Chondrocyte (in vitro differentiated cells): Measurements from ENCODE around the gene ENTPD5. TPM values are rescaled to one million over a fixed set of nuclear protein-coding genes. Genes with fewer than 3 reads are reported as not detected.
"Not testable (repeated sequence)": the region's sequence is repeated elsewhere in the genome, so short reads cannot be mapped to it uniquely, and the experiment has no call there.

Source experiments
- DNase-seq: peaks from one replicate; pipeline ENCODE4 v3.0.0; 2021; ENCODE audit warnings: mixed read lengths, low spot score
- H3K27ac Mint-ChIP-seq: one replicate; pipeline ENCODE4 v1.8.0; 2021; ENCODE audit warnings: mild to moderate bottlenecking, moderate library complexity, mixed read lengths; ENCODE audit not compliant: unreplicated experiment
- H3K27me3 Mint-ChIP-seq: 2 replicates; pipeline ENCODE4 v1.8.0; 2021; ENCODE audit warnings: low read depth, mixed read lengths
- H3K36me3 Mint-ChIP-seq: 2 replicates; pipeline ENCODE4 v1.8.0; 2021; ENCODE audit warnings: low read depth, mixed read lengths
- H3K4me1 Mint-ChIP-seq: 2 replicates; pipeline ENCODE4 v1.8.0; 2021; ENCODE audit warnings: low read depth, mild to moderate bottlenecking, mixed read lengths
- H3K4me3 Mint-ChIP-seq: one replicate; pipeline ENCODE4 v1.8.0; 2021; ENCODE audit warnings: mild to moderate bottlenecking, moderate library complexity, mixed read lengths; ENCODE audit not compliant: unreplicated experiment
- H3K9me3 Mint-ChIP-seq: 2 replicates; pipeline ENCODE4 v1.8.0; 2021; ENCODE audit warnings: low read depth, mixed read lengths
- total RNA-seq: library from RNA; stranded (reverse); gene quantifications from 3 replicates; pipeline ENCODE4 v1.2.1, GENCODE V29; 2021
- TF ChIP-seq, protein P1 (sequence below): fragments of 200-600 bp; sonication (generic); IDR thresholded peaks from 2 replicates; pipeline ENCODE4 v1.5.0; 2021; ENCODE audit warnings: antibody characterized with exemption, mild to moderate bottlenecking, moderate library complexity

The ENTPD5 gene
- total RNA-seq, 1 donor from 2014 or later: 19.3 TPM

DNA sequence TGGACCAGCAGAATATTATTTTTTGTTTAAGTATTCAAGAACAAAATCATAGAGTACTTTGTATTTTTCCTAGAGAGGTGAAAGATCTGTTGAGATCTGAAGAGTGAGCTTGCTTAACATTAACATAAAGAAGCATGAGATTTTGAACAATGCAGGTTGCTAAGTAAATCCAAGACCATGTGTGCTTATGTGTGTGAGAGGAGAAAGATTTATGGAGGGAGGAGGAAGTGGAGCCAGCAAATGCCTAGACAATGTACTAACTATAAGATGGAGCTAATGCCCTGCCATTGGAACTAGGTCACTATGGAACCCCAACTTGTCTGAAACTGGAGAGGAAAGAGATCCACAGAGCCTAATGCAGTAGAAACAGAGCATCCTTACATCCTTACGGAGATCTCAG lies 82.5 kb downstream of the ENTPD5 start:
- no peak for DNase-seq
- H3K4me1 Mint-ChIP-seq: no peaks in the 10 kb centered on the region
- no peak overlapping the region for H3K4me3 Mint-ChIP-seq
- TF ChIP-seq, protein P1, sequence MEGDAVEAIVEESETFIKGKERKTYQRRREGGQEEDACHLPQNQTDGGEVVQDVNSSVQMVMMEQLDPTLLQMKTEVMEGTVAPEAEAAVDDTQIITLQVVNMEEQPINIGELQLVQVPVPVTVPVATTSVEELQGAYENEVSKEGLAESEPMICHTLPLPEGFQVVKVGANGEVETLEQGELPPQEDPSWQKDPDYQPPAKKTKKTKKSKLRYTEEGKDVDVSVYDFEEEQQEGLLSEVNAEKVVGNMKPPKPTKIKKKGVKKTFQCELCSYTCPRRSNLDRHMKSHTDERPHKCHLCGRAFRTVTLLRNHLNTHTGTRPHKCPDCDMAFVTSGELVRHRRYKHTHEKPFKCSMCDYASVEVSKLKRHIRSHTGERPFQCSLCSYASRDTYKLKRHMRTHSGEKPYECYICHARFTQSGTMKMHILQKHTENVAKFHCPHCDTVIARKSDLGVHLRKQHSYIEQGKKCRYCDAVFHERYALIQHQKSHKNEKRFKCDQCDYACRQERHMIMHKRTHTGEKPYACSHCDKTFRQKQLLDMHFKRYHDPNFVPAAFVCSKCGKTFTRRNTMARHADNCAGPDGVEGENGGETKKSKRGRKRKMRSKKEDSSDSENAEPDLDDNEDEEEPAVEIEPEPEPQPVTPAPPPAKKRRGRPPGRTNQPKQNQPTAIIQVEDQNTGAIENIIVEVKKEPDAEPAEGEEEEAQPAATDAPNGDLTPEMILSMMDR: no peak
- H3K27ac Mint-ChIP-seq: no peak overlapping the region
- H3K27me3 Mint-ChIP-seq: no peaks in the 10 kb centered on the region
- no peaks in the 10 kb centered on the region for H3K9me3 Mint-ChIP-seq
- H3K36me3 Mint-ChIP-seq: peaks cover 17% of the 10 kb centered on the region

DNA sequence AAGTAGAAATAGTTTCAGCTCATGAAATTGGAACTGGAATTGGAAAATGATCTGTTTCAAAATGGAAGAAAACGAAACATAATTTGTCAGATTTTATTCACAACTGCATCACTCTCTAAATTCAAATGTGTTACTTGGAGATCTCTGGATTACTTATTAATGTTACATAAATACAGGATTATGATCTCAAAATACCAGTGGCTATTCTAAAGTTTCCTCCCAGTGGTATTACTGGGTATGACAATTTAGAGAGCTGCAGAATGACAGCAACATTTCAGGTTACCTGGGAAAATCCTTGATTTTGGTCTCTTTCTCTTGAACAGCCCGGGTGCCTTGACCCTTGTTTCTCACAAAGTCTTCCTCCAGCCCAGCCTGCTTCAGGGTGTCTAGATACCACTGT lies 83.4 kb downstream of the ENTPD5 start:
- Mint-ChIP-seq H3K4me3 (no peak overlapping the region), H3K27me3 (no peaks in the 10 kb centered on the region), H3K27ac (no peak overlapping the region), H3K4me1 (no peaks in the 10 kb centered on the region), H3K36me3 (peaks cover 24% of the 10 kb centered on the region), H3K9me3 (no peaks in the 10 kb centered on the region)
- TF ChIP-seq, protein P1: peak; percentile 73
- DNase-seq: no peak

DNA sequence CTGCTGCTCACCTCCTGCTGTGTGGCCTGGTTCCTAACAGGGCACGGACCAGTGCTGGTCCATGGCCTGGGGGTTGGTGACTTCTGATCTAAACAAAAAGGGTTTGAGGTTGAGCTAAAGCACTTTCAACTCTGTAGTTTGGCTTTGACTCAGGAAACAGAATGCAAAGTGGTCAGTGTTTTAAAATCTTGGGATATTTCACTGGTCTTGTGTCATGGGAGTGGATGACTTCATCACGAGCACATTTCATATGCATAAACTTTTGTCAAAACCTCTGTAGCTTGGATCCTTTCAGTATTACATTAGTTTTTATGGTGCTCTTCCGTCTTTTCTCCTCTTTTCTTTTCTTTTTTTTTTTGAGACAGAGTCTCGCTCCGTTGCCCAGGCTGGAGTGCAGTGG lies 94.8 kb downstream of the ENTPD5 start:
- no peaks in the 10 kb centered on the region for H3K27me3 Mint-ChIP-seq
- peak overlapping the region; percentile 61 for H3K27ac Mint-ChIP-seq
- no peaks in the 10 kb centered on the region for H3K4me1 Mint-ChIP-seq
- H3K4me3 Mint-ChIP-seq: no peak overlapping the region
- H3K9me3 Mint-ChIP-seq: no peaks in the 10 kb centered on the region
- peaks cover 44% of the 10 kb centered on the region for H3K36me3 Mint-ChIP-seq
- TF ChIP-seq, protein P1: no peak
- no peak for DNase-seq

DNA sequence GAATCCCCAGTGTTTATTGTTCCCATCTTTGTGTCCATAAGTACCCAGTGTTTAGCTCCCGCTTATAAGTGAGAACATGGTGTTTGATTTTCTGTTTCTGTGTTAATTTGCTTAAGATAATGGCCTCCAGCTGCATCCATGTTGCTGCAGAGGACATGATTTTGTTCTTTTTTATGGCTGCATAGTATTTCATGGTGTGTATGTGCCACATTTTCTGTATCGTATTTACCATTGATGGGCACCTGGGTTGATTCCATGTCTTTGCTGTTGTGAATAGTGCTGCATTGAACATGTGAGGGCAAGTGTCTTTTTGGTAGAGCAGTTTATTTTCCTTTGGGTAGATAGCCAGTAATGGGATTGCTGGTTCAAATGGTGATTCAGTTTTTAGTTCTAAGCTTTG lies 99.6 kb downstream of the ENTPD5 start:
- H3K9me3 Mint-ChIP-seq, H3K4me1 Mint-ChIP-seq, DNase-seq, H3K27me3 Mint-ChIP-seq, H3K4me3 Mint-ChIP-seq, H3K27ac Mint-ChIP-seq: not testable (repeated sequence)
- peaks cover 26% of the 10 kb centered on the region for H3K36me3 Mint-ChIP-seq

DNA sequence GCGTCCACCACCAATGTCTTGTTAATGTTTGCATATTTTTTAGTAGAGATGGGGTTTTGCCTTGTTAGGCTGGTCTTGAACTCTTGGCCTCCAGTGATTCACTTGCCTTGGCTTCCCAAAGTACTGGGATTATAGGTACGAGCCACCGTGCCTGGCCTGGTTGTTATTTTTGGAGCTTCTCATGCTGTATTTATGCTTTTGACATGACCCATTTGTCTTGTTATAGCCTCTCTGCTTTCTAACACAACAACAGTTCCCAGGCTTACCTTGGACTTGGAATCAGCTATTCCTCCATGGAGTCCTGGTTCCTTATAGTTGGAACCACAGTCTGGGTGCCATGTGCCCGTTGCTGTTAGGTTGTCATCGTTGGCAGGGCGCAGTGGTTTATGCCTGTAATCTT lies 102.8 kb downstream of the ENTPD5 start:
- peaks cover 23% of the 10 kb centered on the region for H3K4me1 Mint-ChIP-seq
- peak overlapping the region; percentile 5 for H3K27ac Mint-ChIP-seq
- DNase-seq: no peak
- TF ChIP-seq, protein P1: no peak
- H3K9me3 Mint-ChIP-seq: no peaks in the 10 kb centered on the region
- H3K27me3 Mint-ChIP-seq: no peaks in the 10 kb centered on the region
- H3K36me3 Mint-ChIP-seq: peaks cover 14% of the 10 kb centered on the region
- H3K4me3 Mint-ChIP-seq: no peak overlapping the region

DNA sequence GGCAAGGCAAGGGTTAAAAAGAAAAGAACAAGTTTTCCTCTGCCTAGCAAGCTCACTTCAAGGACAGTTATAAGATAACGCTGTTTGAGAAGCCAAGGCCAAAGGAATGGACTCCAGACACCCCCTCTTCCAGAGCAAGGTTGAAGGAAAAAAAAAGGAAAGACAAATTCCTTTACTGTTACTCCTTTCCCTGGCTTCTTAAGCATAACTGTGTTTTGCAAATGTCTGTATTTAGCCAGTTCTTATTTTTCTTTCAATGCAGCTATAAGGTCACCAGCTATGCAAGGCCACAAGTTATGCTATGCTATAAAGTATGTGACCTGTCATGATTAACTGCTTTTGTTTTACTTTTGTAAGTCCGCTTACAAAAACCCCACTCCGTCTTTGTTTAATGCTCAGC lies 105.8 kb downstream of the ENTPD5 start:
- H3K27ac Mint-ChIP-seq: peak overlapping the region; percentile 87
- H3K9me3 Mint-ChIP-seq: no peaks in the 10 kb centered on the region
- no peak overlapping the region for H3K4me3 Mint-ChIP-seq
- peaks cover 29% of the 10 kb centered on the region for H3K36me3 Mint-ChIP-seq
- TF ChIP-seq, protein P1: no peak
- H3K27me3 Mint-ChIP-seq: no peaks in the 10 kb centered on the region
- DNase-seq: no peak
- H3K4me1 Mint-ChIP-seq: peaks cover 27% of the 10 kb centered on the region
